ENCODE measurements around the gene DENR. TPM values are rescaled to one million over a fixed set of nuclear protein-coding genes. Genes with fewer than 3 reads are reported as not detected.

DENR gene
- total and polyA plus RNA-seq, 2 of the 8 experiments (the other 6 are each of a cell fraction or from before 2014, with no cell fraction given), result 26.9 to 84.0 TPM

DNA sequence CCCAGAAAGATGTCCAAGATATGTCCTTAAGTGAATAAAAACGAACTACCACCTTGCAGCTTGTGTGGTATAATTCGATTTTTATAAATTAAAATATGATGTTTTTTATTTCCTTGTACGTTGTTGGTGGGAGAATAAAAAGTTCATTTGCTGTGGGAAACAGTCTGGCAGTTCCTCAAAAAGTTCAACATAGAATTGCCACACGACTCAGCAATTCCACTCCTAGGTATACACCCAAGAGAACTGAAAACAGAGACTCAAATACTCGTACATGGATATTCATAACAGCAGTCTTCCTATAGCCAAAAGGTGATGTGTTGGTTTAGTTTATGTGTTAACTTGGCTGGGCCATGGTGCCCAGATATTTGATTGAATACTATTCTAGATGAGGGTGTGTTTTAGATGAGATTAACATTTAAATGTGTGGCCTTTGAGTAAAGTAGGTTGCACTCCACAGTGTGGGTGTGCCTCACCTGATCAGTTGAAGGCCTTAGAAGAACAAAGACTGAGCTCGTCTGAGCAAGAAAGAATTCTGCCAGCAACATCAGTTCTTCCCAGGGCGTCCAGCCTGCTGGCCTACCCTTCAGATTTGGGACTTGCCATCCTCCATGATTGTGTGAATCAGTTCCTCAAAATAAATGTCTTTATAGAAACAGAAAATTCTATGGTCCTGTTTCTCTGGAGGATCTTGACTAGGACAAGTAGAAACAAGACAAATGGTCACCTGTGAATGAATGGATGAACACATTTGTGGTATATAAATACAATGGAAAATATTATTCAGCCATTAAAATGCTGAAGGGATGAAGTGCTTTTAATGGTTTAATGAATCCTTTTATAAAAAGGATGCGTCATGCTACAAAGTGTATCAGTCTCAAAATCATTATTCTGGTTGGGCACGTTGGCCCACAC is 5.1 kb upstream of the DENR start (continued):
- TF ChIP-seq, protein P1, sequence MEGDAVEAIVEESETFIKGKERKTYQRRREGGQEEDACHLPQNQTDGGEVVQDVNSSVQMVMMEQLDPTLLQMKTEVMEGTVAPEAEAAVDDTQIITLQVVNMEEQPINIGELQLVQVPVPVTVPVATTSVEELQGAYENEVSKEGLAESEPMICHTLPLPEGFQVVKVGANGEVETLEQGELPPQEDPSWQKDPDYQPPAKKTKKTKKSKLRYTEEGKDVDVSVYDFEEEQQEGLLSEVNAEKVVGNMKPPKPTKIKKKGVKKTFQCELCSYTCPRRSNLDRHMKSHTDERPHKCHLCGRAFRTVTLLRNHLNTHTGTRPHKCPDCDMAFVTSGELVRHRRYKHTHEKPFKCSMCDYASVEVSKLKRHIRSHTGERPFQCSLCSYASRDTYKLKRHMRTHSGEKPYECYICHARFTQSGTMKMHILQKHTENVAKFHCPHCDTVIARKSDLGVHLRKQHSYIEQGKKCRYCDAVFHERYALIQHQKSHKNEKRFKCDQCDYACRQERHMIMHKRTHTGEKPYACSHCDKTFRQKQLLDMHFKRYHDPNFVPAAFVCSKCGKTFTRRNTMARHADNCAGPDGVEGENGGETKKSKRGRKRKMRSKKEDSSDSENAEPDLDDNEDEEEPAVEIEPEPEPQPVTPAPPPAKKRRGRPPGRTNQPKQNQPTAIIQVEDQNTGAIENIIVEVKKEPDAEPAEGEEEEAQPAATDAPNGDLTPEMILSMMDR (IDR thresholded peaks at IDR 0.05; ENCODE audit: control extremely low read depth in 1 of 3, insufficient read depth in 1 of 3, low read depth in 1 of 3, low read length in 3 of 3), result no peak
- TF ChIP-seq PHF8 (conservative IDR thresholded peaks at IDR 0.05; ENCODE audit: low read depth, low read length) (no peak), NANOG (IDR thresholded peaks at IDR 0.05; ENCODE audit: insufficient read depth, low read depth, low read length, poor library complexity, severe bottlenecking) (no peak), CHD1 (IDR thresholded peaks at IDR 0.05; ENCODE audit: low read depth, low read length) (no peak), KDM1A (IDR thresholded peaks at IDR 0.05; ENCODE audit: borderline replicate concordance, low read length) (no peak), KDM4A (IDR thresholded peaks at IDR 0.05; ENCODE audit: low read depth, low read length, severe bottlenecking) (no peak), NRF1 (IDR thresholded peaks at IDR 0.05; ENCODE audit: low read depth, low read length) (no peak), ZNF274 (IDR thresholded peaks at IDR 0.05; ENCODE audit: borderline replicate concordance, extremely low read depth, low read length) (no peak)

Data from H1 (cell line).